KBM-7 (cell line): ENCODE data around the gene EYS.

ENCODE experiments used
- DNase-seq: peaks from one replicate; pipeline ENCODE4 v3.0.0-alpha.2; 2015
- in situ Hi-C: fragments of 300-500 bp; cut with MboI; formaldehyde crosslinking; loops from 2 replicates; pipeline ENCODE4 v1.14.3; 2020; ENCODE audit warnings: low sequenced_read_pairs, low pct_unique_long_range_greater_than_20kb, mixed read lengths

Gene EYS

DNA sequence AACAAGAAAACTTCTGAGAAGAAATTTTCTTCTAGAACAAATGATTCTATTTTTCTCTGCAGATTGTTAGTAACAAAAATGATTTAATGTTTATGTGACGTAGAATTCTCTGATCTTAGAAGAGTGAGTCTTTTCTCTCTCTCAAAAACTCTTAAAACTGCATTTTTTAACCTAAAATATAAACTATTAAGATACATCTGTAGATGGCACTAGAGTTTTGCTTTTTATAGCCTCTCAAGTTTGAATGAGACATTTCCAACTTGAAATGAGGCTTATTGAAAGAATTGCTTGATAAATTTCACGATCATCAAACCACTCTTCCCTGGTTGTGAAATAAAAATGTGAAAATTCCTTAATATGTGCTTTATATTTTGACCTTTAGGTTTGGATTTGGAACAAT, 2017.6 kb downstream of the EYS start:
- in situ Hi-C loops, result no loop called here

DNA sequence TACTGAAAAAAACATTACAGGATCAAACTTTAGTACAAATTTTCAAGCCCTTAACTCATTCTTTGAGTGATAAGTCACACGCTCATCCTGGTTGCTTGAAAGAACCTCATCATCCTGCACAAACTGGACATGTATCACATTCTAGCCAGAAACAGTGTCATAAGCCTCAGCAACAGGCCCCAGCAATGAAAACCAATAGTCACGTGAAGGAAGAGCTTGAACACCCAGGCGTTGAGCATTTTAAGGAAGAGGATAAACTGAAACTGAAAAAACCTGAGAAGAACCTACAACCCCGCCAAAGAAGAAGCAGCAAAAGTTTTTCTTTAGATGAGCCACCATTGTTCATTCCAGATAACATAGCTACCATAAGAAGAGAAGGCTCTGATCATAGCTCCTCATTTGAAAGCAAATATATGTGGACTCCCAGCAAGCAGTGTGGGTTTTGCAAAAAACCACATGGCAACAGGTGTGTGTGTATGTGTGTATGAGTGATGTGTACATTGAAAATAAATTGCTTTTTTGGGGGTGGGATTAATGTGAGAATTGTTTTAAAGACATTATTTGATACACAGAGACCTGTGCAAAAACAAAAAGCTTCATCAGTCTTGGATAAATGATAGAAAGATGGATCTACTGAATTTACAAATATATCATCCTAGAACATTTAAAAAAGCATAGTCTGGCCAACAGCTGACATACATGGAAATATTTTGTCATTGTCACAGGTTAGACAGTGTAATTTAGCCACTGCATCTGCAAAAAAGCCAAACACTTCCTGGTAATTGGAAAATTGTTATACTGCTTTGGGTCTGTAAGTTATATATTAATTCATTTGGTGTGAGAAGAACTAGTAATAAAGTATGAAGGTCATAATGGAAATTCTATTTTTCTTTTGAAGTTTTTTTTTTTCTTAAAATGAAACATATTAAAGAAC, 2021.3 kb downstream of the EYS start:
- DNase-seq, result no peak

More for the DNA sequence above, 2017.6 kb downstream of the EYS start:
- no peak for DNase-seq

DNA sequence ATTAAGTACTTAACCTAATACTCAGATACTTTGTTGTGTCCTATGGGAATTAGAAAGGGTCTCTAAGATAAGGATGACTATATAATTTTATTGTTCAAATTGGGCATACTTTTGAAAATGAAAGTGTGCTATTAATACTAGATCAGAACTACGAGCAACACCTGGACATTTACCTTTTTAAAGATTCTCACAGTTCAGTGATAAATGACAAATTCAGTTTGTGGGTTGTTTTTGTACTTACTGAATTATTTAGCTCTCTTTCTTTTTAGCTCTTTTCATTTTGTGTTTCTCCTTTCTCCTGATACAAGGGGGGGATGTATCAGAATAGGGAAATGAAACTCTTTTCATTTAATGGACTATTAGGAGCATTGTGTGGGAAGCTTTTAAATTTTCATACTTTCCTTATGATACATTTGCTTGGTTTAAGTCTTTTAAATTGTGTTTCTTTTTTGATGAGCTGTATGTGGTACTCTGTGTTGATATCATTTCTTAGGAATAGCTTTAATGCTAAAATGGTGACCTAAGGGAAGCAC, 2023.9 kb downstream of the EYS start:
- in situ Hi-C loops, result no loop called here
- no peak for DNase-seq

More for the DNA sequence above, 2021.3 kb downstream of the EYS start:
- in situ Hi-C loops, result no loop called here

DNA sequence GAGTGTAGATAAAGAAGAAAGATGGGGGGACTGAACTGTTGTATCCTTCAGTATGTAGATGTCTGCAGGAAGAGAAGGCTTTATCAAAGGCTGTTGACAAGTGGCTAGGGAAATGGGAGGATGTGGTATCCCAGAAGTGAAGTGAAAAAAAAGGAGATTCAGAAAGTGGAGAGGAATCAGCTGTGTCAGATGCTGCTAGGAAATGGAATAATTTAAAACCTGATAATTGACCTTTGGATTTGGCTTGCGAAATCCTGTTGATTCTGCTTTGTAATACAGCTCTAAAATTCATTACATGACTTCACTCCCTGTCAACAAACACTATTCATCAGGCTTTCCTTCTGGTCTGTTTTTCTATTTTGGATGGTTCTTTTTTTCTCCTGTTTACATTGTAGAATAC, 2029.7 kb downstream of the EYS start:
- in situ Hi-C loops, result no loop called here
- DNase-seq, result no peak

DNA sequence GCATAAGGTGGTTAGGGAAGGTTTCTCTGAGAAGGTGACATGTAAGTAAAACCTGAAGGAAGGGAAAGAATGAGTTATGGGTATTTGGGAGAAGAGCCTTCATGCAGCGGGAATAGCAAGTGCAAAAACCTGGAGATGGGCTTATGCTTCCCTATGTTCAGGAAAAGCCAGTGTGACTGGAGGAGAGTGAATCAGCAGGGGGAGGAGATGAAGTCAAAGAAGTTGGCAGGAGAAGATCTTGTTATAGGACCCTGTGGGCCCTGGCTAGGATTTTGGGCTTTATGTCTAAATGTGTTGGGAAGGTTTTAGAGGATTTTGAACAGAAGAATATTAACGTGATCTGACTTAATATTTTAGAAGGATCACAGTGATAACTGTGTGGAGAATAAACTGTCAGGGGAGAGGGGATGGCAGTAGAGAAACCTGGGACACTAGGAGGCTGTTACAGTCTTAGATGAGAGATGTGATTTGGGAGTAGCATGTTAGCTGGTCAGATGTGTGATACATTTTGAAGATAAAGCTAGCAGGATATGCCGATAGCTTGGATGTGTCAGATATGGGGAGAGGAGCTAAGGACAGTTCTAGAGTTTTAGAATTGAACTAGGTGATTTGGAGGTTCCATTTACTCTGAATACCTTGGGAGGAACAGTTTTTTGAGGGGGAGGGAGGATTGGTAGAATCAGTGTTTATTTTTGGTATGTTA, 2030.5 kb downstream of the EYS start:
- in situ Hi-C loops, result no loop called here
- DNase-seq, result no peak

DNA sequence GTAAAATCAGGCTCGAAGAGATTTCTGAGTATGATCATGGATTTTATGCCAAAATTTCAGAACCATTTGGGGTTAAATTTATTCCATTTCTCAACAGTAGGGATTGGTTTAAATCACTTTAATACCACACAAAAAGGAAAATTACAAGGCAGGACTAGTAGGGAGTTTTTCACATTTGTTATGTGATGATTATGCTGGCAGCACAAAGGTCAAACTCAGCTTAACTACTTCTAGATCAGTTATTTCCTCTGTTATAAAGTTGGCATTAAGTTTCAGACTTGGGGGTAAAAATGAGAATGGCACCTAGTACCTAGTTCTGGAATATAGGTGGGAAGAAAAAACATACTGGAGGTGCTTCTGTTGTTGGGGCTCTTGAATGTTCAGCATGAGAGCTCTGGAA, 2031.9 kb downstream of the EYS start:
- in situ Hi-C loops, result no loop called here
- no peak for DNase-seq

DNA sequence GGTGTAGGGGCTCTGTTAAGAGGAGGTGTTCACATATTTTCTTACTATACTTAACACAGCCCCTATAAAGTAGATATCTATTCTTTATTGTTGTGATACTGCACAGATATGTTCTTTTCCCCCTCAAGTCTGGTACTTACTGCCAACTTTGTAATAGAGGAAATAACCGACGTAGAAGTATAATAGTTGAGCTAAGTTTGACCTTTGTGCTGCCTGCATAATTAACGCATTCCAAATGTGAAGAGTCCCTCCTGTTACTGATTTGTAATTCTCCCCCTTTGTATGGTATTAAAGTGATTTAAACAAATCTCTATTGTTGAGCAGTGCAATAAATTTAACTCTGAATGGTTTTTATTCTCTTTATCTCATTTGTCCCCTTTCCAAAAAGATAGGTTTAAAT, 2032.4 kb downstream of the EYS start:
- DNase-seq, result no peak
- in situ Hi-C loops, result no loop called here

DNA sequence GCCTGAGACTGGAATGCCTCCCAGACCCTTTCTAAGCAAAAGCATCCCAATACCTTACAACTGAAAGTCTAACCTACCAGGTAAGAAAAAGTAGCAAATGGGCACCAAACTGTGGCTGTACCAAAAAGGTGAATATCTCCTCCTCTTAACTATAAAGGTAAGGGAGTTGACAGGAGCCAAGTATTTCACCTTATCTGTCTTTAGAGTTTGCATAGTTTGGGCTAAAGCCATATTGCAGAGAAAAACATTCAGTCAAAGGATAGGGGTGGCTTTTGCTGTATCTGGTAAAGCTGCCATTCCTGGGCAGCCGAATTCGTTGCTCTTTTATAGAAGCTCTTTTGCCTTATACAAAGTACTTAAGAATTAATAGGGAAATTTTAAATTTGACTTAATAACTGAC, 2033.3 kb downstream of the EYS start:
- no peak for DNase-seq
- in situ Hi-C loops, result no loop called here

DNA sequence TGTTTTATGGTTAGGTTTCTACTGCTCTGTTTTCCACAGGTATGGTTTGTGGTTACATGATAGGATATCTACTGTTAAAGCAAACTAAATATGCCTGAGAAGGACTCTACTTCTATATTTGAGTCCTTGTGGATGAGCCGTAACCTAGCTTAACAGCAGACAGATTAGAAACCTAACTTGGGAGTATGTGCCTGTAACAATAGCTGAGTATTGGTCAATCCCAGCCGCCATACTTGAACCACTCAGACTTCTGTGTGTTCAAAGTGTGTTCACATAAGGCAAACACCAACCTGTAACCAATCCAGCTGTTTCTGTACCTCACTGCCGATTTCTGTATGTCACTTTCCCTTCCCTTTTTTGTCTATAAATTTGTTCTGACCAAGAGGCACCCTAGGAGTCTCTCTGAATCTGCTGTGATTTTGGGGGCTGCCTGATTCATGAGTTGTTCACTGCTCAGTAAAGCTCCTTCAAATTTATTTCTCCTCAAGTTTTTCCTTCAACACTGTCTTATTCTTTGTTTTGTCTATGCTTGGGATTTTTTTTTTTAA, 2034.4 kb downstream of the EYS start:
- in situ Hi-C loops, result no loop called here
- DNase-seq, result no peak

DNA sequence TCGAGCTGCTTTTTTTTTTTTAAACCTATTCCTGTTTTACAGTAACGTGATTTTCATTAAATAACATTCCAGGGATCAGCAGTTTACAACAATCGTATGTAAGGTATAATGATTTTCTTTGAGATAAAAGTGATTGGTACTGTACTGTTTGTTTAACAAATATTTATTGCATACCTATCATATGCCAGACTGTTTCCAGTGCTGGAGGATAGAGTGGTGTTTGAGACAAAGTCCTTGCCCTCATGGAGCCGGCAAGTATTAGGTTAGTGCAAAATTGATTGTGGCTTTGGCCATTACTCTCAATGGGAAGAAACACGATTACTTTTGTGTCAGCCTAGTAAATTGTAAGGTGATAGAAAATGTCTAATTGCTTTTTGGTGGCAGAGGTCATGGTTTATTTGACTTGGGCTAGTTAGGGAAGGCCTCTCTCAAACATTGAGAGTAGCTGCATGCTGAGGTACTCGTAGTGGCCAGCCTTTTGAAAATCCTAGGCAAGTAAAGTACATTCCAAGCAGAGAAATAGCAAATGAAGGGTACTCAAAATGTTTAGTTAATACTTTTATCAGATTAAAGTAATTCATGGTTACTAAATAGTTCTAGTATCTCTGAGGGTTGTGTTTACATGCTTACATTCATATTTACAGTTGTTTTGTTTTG, 2035.8 kb downstream of the EYS start:
- in situ Hi-C loops, result no loop called here
- DNase-seq, result no peak
